Renal cortical epithelial cell (primary cell): Measurements from ENCODE around the gene FOXC1. TPM values are rescaled to one million over a fixed set of nuclear protein-coding genes. Genes with fewer than 3 reads are reported as not detected.
A peak's percentile ranks its signal among the peaks of the same experiment; 100 is the strongest.

ENCODE experiments used
- DNase-seq: peaks from one replicate; pipeline ENCODE4 v3.0.0-alpha.2; 2011; ENCODE audit warnings: low read depth
- total RNA-seq: library from RNA; depleted of rRNA; stranded (reverse); fragments of >200 nt; gene quantifications from 2 replicates; pipeline ENCODE4 v1.2.3, GENCODE V29; 2014

Gene FOXC1
- total RNA-seq, 1 donor from 2014 or later: 17.9 TPM

DNA sequence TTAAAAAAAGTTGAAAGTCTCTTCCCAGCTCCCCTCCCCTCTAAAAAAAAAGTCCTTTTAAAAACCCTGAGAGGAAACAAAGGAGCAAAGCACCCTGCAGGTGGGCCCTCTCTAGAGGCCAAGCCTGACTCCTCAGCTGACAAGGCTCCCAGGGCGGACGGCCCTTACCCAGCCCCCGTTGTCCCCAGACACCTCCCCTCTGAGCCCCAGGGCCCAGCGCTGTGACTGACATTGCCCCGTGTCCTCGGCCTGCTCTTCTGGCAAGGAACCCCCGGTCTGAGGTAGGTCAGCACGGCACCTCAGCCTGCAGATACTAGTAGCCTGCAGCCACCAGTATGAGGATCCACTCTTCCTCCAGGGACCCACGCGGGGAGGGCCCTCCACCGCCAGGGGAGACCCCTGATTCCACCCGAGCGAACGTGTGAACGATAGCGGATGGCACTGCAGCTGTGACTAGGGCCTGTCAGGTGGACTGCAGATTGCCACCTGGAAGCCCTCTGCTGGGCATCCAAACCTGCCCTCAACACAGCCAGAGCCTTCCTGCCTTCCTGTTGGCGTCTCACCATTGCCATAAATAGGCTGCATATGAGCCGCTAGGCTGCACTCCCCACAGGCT is 34.2 kb downstream of the FOXC1 start:
- DNase-seq: no peak

DNA sequence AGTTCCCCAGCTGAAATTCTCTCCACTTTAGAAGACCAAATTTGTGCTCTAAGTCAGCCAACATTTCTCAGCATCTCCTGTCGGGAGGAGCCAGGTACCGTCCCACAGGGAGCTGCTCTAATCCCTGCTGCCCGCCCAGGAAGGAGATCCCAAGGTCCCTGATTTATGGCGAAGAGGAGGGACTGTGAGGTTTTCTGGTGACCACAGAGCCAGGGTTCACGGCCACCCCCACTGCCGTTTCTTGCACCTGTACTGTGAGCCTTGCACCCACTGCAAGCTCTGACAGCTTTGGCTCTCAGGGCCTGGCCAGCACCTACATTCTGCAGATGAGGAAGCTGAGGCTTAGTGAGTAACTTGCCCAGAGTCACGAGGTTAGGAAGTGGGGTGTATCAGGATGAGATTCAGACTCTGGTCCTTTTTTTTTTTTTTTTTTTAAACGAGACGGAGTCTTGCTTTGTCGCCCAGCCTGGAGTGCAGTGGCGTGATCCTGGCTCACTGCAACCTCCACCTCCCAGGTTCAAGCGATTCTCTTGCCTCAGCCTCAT is 34.9 kb downstream of the FOXC1 start:
- DNase-seq: no peak

DNA sequence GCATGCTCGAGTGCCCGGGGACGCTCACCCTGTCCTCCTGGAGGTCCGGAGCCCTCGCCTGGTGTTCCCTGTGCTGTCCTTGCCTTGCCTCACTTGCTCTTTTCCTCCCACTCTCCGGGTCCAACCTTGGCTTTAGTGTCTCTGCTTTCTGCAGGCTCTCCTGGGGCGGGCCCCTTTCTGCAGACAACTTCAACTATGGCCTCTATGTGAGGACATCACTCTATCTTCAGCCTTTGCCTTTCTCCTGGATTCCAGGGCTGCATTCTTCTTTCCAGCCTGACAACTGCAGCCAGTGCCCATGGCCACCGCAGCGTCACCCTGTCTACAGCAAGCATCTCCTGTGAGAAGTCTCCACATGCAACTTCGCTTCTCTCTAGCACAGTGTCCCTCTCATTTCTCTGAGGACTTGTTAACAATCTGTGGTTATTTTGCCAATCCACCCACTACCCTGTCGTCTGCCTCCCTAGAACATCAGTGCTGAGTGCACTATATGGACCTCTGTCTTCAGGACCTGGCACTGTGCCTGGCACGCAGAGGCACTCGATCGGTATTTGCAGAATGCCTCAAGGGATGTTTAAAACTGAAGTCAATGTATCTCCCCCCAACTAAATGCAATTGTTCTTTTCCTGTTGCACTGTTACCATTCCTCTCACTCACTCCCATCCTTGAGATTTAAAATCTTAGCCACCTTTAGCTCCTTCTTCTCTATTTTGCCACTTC is 35.9 kb downstream of the FOXC1 start:
- no peak for DNase-seq

DNA sequence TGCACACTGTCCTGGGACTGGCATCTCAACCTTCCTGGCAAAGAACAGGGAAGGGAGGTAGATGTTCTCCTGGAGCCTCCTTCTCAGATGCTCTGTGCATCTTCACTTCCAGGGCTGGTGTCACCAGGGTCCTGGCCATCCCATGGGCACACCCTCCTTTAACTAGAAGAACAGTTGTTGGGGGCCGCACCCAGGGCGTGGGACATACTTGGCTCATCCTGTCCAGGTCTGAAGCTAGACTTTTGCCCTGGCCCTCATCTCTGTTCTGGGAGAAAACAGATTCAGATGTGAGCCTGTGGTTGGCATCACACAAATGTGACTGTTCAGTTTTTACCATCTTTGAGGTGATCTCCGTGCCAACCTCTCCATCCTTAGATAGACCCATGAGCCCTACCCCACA is 41.6 kb downstream of the FOXC1 start:
- DNase-seq: no peak

DNA sequence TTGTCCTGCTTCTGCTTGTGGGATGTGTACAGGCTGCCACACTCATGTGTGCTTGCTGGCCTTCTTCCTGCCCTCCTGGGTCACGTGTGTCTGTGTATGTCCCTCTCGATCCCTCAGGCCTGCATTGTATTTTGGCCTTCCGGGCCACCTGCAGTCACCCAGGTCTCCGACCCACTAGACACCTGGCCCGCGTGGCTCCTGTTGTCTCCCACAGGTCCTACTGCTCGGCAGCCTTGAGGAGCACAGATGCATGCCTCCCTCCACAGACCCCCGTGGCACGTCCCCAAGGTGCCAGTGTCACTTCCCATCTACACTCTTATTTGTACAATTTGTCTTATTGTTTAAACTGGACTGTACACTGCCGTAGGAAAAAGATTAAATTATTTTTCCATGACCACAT is 43.1 kb downstream of the FOXC1 start:
- DNase-seq: no peak

DNA sequence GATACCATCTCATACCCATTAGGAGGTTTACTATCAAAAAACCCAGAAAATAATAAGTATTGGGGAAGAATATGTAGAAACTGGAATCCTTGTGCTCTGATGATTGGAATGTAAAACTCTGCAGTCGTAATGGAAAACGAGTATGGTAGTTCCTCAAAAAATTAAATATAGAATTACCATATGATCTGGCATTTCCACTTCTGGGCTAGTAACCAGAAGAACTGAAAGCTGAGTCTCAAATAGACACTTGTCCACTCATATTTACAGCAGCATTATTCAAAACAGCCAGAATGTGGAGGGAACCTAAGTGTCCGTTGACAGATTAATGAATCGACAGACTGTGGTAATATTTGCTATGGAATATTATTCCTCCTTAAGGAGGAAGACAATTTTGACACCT is 44.3 kb downstream of the FOXC1 start:
- no peak for DNase-seq

DNA sequence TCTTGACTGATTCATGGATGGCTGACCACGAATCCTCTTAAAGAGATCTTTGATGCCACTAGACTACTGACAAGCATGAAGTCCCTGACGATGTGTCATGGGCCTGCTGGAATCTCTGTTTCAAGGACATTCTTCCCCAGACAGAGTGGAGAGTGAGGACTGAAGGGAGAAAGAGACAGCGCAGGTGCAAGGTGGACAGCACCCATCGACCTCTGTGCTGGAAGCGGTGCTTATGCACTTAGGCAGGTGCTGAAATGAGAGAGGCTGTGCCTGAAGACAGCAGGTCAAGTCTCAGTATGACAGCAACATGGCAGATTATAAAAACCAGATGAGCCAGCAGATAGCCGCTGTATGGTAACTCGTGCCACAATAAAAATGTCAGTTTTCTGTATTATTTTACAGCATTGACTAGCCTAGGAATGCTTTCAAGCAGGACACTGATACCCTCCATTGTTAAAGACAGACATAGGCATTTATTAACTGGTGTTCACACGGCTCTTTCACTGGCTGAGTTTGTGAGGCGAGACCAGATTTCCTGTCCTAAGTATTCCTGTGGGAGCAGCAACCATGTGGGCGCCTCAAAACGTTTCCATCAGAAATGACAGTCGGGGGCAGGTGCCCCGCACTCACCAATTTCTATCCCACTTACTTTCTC is 47.5 kb downstream of the FOXC1 start:
- peak; percentile 69 for DNase-seq

DNA sequence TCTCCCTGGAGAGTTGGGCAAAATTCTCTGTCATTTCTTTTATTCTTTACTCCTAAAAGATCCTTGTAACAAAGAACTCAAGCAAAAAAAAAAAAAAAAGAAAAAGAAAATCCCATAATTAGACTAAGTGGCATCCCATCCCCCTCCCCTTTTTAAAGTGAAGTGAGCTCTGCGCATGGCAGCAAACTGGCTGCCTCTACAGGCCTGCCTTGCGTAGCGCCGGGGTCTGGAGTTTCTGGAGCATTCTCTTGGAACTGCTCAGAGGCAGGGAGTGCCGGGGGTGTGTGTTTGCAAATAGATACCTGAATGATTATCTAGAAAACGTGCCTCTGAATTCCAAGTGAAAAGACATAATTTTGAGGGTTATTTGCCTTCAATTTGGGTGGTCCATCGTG is 48.1 kb downstream of the FOXC1 start:
- DNase-seq: no peak

DNA sequence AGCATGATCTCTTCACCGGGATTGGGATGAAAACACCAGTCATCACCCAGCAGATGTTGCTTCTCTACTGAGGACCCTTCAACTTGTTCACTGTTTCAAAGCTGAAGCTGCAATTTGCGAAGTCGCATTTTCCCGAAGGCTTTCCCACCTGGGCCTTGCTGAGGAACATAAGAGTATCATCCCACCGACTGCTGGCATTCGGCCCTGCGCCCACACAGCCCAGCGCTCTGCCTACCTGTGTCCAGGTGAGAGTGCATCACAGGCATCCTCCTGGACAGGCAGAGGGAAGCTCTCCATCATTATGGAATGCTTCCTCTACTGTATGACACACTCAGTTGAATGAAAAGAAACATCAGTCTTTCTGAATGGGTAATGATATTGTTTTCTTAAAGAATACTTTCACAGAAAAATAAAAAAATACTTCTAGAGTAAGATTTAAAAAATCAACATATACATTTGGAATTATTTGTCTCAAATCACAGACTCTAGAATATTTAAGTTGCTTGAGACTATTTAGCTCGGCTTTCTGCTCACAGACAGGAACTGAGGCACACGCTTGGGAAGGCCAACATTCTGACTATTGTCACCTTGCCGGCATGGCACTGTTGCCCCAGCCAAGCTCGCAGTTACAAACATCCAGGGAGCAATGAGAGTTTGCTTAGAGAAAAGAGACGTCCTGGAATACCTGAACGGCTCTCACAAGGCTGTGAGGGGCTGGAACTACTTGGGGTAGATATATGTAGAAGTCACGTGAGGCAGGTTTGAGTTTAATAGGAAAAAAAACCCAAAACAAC is 48.7 kb downstream of the FOXC1 start:
- DNase-seq: no peak

DNA sequence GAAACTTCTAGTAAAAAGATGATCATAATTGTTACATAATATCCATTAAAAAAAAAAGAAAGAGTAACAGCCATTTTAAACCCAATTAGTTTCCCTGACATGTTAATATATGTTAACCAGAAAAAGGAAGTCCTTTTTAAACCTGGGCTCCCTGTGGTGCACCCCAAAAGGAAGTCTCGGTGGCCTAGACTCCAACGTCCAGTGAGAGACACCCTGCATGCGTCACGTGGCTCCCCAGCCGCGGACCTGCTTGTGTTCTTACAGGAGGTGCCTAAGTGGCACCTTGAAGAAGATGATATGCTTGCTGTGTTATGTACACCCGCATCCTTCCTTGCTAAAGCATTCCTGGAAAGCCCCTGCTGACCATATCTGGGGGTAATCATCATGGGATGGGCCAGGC is 50.1 kb downstream of the FOXC1 start:
- DNase-seq: no peak

DNA sequence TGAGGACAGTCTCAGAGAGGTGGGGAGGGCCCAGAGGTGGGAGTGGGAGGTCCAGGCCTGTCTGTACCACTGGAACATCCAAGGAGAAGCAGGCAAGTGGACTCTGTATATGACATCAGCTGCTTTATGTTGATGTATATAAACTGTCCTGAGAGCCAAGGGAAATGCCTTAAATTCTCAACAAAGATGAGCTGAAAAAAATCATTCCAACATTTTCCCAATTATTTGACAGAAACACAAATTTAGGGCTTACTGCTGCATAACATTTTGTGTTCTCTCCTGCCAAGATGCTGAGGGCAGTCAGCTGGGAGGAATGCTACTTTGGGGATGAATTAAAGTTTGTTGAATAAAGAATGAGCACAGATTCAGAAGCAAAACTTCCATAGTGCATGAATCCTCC is 52.8 kb downstream of the FOXC1 start:
- DNase-seq: no peak

Other genes with a start within 250 kb of the FOXC1 start
- 0.05 TPM in 1 of 2 replicates, not detected in the other for gene FOXF2, start 220.3 kb upstream of the FOXC1 start, total RNA-seq